Measurements from ENCODE around the gene NNAT. TPM values are rescaled to one million over a fixed set of nuclear protein-coding genes. Genes with fewer than 3 reads are reported as not detected.
A peak's percentile ranks its signal among the peaks of the same experiment; 100 is the strongest.
"Not testable (repeated sequence)": the region's sequence is repeated elsewhere in the genome, so short reads cannot be mapped to it uniquely, and the experiment has no call there.

Gene NNAT
- total and polyA plus RNA-seq, 10 donors = 0.20 to 0.35 (median 0.29) TPM; not detected in 5

DNA sequence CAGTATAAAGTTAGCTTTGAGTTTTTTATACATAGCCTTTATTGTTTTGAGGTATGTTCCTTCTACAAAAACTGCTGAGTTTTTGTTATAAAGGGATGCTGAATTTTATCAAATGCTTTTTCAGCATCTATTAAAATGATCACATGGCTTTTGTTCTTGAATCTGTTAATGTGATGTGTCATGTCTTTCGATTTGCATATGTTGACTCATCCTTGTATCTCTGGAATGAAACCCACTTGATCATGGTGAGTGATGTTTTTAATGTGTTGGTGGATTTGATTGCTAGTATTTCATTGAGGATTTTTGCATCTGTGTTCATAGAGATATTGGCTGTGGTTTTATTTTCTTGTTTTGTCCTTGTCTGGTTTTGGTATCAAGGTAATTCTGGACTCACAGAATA lies 31.4 kb downstream of the NNAT start:
- Histone ChIP-seq H3K4me3 (no peak overlapping the region), H3K27ac (no peak overlapping the region), H3K9me3 (no peaks in the 10 kb centered on the region), H3K36me3 (no peaks in the 10 kb centered on the region), H3K27me3 (replicated peaks in 1 of 7) (peaks cover 0 to 27% (median 4%) of the 10 kb centered on the region in 7 donors), H3K4me1 (no peaks in the 10 kb centered on the region)
- intact Hi-C loops (cut with DNase I; ENCODE audit: low total_unique reads) = no loop called here
- 53 to 86% (median 58%) methylated on average over 1 of the region's 1 CpG for WGBS, 5 donors
- TF ChIP-seq POLR2A (IDR thresholded peaks at IDR 0.05) = no peak
- no peak for TF ChIP-seq POLR2AphosphoS5 (IDR thresholded peaks at IDR 0.05)
- TF ChIP-seq, protein P1, sequence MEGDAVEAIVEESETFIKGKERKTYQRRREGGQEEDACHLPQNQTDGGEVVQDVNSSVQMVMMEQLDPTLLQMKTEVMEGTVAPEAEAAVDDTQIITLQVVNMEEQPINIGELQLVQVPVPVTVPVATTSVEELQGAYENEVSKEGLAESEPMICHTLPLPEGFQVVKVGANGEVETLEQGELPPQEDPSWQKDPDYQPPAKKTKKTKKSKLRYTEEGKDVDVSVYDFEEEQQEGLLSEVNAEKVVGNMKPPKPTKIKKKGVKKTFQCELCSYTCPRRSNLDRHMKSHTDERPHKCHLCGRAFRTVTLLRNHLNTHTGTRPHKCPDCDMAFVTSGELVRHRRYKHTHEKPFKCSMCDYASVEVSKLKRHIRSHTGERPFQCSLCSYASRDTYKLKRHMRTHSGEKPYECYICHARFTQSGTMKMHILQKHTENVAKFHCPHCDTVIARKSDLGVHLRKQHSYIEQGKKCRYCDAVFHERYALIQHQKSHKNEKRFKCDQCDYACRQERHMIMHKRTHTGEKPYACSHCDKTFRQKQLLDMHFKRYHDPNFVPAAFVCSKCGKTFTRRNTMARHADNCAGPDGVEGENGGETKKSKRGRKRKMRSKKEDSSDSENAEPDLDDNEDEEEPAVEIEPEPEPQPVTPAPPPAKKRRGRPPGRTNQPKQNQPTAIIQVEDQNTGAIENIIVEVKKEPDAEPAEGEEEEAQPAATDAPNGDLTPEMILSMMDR (IDR thresholded peaks at IDR 0.05 in 8 of 11, conservative IDR thresholded peaks at IDR 0.05 in 3 of 11) = no peak
- no peak for DNase-seq

DNA sequence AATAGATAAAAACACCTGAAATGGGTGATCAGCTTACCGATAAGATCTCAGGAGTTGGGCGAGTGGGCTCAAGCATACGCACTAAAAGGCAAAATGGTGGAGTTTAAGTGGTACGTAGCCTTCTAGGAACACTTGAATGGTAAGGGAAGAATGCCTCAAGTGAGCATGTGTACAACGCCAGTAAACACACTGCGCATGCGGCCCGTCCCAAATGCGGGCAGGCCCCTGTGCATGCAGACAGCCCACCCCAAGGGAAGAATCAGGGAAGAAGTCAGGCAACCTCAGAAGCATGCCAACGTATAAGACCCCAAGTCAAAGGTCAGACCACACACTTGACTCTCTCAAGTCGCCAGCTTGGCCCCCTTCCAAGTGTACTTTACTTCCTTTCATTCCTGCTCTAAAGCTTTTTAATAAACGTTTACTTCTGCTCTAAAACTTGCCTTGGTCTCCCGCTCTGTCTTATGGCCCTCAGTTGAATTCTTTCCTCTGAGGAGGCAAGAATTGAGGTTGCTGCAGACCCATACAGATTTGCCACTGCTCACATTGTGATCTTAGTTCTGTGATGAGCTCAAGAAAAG lies 33.8 kb downstream of the NNAT start:
- H3K9me3 ChIP-seq; H3K4me1 ChIP-seq; H3K36me3 ChIP-seq; DNase-seq; H3K27ac ChIP-seq; intact Hi-C loops (cut with DNase I; ENCODE audit: low total_unique reads): not testable (repeated sequence)
- H3K4me3 ChIP-seq = peak overlapping the region in 1 of 8 donors; percentile 30
- H3K27me3 ChIP-seq (replicated peaks in 1 of 7) = peaks cover 0 to 27% (median 4%) of the 10 kb centered on the region in 7 donors
- WGBS, 5 donors = 55 to 71% (median 68%) methylated on average over 13 of the region's 13 CpGs

DNA sequence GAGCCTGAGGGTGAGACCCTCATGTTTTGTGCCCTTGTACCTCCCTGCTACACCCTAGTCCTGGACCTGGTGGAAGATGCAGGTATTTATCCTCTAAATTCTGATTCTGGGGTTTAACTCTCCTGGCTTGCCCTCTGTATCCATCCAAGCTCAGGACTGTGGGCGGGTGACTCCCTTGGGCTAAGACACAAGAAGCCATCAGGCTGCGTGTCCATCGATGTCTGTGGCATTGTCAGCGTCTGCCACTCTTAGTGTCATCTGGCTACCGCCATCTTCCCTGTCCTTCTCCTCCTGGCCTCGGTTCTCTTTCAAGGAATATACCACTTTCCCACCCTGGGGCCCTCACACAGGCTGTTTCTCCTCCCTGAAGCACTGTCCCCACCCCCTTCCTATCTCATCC lies 35.5 kb downstream of the NNAT start:
- intact Hi-C loops (cut with DNase I; ENCODE audit: low total_unique reads) = no loop called here
- no peak for DNase-seq

DNA sequence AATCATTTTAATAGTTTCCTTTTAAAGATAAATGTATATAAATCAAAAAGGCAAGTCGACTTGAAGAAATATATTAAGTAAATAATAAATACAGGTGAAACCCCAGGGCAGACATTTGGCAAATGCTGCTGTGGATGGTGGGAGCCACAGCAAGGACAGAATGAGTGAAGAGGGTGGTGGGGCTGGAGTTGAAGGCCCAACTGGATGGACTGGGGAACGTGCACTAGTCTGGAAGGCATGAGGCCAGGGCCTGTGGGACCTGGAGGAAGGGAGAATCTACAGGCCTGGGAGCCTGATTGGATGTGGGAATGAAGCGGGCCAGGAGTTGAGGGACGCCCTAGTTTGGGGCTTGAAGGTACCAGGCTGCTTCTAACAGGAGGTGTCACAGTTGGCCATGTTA lies 37.3 kb downstream of the NNAT start:
- WGBS, 5 donors = 79 to 83% (median 80%) methylated on average over 4 of the region's 4 CpGs
- Histone ChIP-seq H3K27me3 (replicated peaks in 1 of 7) (peaks cover 0 to 51% (median 10%) of the 10 kb centered on the region in 7 donors), H3K9me3 (no peaks in the 10 kb centered on the region), H3K4me1 (no peaks in the 10 kb centered on the region), H3K4me3 (no peak overlapping the region), H3K36me3 (no peaks in the 10 kb centered on the region), H3K27ac (no peak overlapping the region)
- intact Hi-C loops (cut with DNase I; ENCODE audit: low total_unique reads) = no loop called here
- DNase-seq = no peak
- no peak for TF ChIP-seq POLR2AphosphoS5 (IDR thresholded peaks at IDR 0.05)
- TF ChIP-seq, protein P1 (IDR thresholded peaks at IDR 0.05 in 8 of 11, conservative IDR thresholded peaks at IDR 0.05 in 3 of 11) = no peak
- no peak for TF ChIP-seq POLR2A (IDR thresholded peaks at IDR 0.05)

More for the DNA sequence above, 35.5 kb downstream of the NNAT start:
- no peak overlapping the region for H3K27ac ChIP-seq
- no peaks in the 10 kb centered on the region for H3K9me3 ChIP-seq
- no peak for TF ChIP-seq POLR2AphosphoS5 (IDR thresholded peaks at IDR 0.05)
- no peak for TF ChIP-seq POLR2A (IDR thresholded peaks at IDR 0.05)
- TF ChIP-seq, protein P1 (IDR thresholded peaks at IDR 0.05 in 8 of 11, conservative IDR thresholded peaks at IDR 0.05 in 3 of 11) = no peak
- peaks cover 0 to 33% (median 6%) of the 10 kb centered on the region in 7 donors for H3K27me3 ChIP-seq (replicated peaks in 1 of 7)
- H3K36me3 ChIP-seq = no peaks in the 10 kb centered on the region
- no peaks in the 10 kb centered on the region for H3K4me1 ChIP-seq
- 84 to 94% (median 87%) methylated on average over 6 of the region's 6 CpGs for WGBS, 5 donors
- H3K4me3 ChIP-seq = no peak overlapping the region

Data from spleen (tissue), 11 donors.